ENCODE data around the gene MRPL49.
"Not testable (repeated sequence)": the region's sequence is repeated elsewhere in the genome, so short reads cannot be mapped to it uniquely, and the experiment has no call there.

The MRPL49 gene

GRCh38 chr11:65118891-65119669 is 3.0 kb upstream of the MRPL49 start:
- not testable (repeated sequence) for DNase-seq

DNA sequence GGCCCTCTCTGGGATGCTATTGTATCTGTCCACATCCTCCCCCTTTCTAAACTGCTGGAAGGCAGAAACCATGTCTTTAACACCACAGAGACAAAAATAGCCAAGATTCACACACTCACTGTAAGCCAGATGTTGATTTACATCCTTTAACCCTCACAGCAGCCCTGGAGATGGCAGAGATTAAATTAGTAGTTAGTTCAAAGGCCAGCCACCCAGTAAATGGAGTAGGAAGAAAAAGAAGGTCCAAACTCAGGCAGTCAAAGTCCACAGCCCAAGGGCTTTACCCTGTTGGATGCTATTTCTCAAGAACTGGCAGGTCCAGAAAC is 2.5 kb upstream of the MRPL49 start:
- no peak for DNase-seq

DNA sequence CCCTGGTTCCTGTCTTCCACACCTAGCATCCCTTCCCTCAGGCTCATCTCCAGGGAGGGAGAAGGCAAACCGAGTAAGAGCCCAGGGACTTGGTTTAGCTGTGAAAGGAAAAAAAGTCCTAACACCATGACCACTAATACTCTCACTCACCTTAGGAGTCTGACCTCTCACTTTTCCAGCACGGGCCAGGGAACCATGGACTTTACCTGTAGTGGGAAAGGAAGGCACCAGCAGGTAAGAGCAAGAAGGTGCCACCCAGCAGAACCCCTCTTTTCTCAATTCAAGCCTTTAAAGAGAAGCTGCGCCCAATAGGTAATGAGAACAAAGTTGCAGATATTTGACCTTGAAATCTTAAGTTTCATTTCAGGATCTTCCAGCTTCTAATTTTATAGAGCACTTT is 1.3 kb upstream of the MRPL49 start:
- DNase-seq = no peak

GRCh38 chr11:65121447-65121864 is 665 bp upstream of the MRPL49 start:
- no peak for DNase-seq

DNA sequence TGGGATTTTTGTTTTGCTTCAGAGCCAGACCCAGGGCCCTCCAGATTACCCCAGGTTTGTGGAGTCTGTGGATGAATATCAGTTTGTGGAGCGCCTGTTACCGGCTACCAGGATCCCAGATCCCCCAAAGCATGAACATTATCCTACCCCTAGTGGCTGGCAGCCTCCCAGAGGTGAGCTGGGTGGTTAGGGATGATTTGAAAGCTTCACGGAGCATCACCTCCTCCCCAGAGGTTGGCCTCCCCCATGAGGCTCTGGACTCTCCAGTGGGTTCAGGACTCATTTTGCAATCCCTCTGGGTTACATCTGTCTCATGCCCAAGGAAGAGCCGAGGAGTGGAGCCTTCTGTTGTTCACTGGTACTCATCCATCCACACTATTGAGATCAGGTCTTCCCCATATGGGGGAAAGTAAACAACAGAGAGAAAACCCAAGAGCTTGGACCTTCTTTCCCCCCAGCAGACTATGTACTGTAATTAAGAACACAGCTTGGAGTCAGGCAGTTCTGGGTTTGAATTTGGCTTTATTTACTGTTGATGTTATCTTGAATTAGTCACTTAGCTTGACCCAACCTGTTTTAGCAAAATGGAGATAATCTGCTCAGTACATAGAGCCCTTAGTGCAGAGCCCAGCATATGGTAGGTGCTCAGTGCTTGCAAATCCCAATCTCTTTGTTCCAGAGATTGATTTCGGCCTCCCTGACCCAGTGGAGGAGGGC is 2.5 kb downstream of the MRPL49 start:
- DNase-seq = no peak

DNA sequence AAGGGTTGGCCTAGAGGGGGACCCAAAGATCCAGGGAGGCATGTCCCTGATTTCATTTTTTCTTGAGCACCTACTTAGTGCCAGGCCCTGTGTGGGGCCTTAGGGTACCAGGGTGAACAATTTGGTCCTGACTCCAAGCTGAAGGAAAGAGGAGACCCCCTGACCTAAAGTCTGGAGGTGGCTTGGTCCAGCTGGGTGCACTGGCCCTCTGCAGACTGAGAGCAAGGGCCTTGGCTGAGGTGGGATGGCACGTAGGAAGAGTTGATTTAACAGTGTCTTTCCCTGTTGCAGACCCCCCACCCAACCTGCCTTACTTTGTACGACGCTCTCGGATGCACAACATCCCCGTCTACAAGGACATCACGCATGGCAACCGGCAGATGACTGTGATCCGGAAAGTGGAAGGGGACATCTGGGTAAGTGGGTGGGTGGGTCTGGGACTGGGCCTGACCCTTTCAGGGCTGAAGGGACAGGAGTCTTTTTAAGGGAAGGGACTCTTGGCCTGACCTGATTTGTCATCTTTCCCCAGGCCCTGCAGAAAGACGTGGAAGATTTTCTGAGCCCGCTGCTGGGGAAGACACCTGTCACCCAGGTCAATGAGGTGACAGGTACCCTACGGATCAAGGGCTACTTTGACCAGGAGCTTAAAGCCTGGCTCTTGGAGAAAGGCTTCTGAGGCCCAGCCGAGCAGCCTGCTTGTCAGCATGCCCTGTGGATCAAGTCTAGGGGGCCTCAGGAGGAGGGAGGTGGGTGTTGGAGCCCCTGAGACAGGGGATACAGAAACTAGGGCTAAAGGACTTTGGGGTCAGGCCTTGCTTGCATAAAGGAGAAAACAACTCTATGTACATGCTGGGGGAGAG is 3.3 kb downstream of the MRPL49 start:
- DNase-seq = no peak

DNA sequence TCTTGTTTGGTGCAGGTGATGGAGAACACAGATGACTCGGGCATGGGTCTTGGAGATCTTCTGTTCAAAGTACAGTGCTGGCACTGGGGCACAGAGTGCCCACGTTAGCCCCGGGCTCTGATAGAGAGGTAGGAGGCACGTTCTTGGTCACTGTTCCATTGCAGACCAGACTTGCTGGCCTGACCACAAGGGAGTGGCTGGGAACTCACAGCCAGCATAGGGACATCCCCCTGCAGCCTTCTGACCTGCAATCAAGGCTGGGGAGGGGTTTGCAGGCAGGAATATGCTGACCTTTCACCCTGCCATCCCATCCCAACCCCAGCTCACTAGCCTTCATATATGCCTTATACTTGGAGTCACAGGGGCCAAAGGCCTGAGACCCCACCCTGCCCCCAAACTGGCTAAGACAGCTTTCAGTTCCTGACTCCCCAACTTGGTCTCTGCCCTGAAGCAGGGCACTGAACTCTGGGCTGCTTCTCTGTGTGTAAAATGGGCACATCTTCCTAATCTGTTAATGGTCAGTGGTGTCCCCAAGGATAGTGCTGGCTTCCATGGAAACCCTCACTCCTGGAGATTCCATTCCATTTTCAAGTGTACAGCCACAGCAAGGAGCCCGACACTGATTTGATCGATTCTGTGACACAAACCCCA is 4.6 kb downstream of the MRPL49 start:
- no peak for DNase-seq

DNA sequence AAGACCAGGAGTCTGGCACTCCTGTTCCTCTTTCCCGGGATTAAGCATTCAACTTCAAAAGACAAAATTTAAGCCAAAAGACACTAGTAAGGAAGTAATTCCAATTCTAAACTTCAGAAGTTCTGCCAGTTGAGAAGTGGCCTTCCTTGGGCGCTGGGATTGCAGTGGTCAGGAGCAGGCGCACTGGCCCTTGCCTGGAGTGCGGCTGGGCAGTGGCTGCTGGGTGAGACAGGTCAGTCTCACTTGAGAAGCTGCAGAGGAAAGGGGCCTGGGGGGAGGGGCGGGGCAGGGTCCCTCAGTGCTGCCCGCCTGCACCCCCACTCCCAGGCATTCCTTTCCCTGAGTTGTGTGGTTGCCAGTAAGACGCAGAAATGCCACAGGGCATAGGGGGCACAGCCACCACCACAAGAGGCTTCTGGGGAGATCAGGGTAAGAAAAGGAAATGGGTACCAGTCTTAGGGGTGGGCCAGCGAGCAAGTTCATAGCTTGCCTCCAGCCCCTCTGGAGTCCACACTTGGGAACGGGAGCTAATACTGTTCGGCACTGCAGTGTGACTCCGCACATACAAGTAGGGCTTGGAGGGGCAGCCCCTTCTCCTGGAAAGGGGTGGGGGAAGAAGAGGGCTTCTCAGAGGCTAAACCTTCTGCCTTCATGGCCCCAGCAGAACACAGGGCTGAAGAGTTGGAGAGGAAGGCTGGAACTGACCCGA is 5.5 kb downstream of the MRPL49 start:
- no peak for DNase-seq

DNA sequence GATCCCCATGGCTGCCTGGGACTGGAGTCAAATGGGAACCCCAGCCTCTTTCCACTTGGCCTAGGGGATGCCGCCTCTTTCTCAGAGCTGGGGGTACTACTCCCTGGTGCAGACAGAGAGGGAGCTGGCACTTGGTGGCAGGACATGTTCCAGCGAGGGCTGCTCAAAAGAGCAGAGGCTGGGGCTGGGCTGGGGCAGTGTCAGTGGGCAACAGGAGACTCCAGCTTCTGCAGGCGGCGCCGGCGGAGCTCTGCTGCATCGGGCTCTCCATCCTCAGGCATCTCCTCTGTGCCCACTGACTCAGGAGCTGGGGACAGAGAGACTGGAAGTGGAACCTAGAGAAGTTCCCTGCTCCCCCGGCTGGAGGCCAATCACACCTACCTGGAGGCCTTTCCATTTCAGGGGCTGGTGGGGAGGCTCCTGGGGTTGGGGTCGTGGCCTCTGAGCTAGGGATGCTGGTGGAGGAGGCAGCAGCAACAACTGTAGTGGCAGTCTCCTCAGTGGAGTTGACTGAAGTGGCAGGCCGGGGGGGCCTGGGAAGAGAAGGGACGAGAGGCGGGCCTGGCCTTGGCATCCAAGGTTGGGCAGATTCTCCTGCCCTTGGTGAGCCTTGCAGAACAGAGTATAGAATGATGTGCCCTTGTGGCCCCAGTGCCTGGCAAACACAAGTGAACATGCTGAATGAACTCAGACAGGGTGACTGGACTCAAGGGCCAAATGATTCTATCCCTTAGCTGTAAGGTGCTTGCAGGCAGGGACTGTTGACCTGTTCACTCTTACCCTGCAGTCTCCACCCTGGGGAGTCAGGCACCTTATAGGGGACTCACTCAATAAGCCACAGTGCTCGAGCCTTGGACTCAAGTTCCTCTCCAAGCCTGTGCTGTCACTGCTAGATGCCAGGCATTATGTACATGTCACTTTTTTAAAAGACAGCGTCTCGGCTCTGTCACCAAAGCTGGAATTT is 6.3 kb downstream of the MRPL49 start:
- no peak for DNase-seq

DNA sequence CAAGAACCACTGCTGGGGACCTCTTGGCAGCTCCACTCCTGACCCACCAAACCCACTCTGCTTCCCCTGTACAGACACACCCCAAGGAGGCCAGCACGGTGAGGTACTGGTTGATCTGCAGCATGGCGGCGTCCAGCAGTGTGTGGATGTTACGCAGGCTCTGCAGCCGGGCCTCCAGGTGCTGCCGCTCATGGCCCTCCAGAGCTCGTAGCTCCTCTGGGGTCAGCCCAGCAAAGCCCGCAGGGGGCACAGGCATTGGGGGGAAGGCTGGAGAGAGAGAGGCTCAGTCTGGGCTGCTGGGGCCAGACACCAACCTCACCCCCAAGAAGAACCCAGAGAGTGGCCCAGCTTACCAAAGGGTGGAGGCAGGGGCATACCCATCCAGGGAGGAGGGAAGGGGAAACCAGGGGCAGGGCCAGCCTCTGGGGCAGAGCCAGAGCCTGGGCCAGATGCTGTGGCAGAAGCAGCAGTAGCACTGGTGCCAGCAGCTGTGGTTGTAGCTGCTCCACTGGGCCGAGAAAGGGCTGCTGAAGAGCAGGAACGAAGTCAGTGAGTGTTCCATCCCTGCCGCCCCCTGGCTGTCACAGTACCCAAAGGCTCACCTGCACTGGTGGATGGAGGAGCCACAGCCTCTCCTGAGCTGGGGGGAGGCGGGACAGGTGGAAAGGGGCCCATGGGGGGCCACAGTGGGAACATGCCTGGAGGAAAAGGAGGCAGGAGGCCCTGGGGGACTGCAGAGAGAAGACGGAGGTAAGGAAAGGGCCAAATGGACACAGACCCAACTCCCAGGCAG is 7.7 kb downstream of the MRPL49 start:
- no peak for DNase-seq

GRCh38 chr11:65130631-65131416 is 8.7 kb downstream of the MRPL49 start:
- no peak for DNase-seq

GRCh38 chr11:65131417-65131776 is 9.3 kb downstream of the MRPL49 start:
- no peak for DNase-seq

DNA sequence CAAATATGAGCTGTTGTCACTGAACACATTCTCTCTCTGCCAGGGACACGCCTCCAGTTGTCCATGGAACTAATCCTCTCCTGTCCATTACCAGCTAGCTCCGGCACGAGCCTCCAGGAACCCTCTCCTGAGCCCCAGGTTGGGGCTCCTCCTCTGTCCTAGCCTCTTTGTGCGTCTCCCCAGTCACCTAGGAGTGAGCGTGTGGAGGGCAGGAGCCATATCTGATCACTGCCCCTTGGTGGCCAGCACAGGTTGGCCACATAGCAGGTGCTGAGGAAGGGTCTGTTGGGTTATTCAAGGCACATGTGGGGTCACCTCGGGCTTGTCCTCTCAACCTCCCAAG is 9.7 kb downstream of the MRPL49 start:
- DNase-seq = no peak

GRCh38 chr11:65132238-65132987 is 10.3 kb downstream of the MRPL49 start:
- no peak for DNase-seq

DNA sequence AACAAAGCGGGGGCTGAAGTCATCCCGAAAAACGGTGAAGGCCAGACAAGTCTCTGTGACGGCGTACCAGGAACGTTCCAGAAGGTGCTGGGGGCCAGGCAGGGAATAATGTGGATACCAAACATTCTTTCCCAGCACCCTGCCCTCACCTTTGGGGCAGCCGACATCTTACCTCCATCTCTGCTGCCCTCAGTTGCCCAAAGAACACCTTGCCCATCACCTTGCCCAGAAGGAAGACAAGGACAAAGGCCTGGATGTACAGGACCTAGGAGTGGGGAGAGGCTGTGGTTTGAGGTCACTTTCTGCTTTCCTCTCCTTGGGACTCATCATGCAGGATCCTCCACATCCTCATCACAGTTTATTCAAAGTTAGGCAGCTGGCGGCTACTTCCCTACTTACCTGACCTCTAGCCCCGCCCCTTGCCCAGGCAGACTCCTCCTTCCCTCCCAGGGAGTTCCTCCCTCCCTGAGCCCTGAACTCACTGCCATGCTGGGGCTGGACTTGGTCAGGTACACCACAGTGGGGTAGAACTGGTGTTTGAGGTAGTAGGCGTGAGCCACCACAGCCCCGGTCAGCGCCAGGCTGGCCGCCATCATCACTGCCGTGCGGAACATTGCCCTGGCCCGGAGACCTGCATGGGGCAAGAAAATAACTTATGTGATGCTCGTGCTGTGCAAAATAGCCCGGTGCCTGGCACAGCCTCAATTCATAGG is 11.0 kb downstream of the MRPL49 start:
- DNase-seq = peak; percentile 67

DNA sequence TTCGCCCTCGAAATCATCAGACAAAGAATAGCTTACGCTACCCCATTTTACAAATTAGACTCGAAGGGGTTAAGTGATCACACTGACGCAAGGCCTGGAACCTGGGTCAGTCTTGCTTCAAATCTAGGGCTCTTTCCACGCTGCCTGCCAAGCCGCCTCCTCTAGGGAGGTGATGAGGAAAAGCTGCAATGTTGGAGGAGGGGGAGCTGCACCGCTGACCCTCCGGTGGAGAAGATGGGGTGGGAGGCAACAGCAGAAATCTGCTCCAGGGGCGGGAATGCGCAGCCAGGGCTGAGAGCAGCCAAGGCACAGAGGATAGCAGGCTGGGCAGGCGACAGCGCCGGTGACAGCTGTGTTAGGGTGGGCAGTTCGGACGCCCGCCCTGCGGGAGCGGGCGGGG is 11.6 kb downstream of the MRPL49 start:
- no peak for DNase-seq

DNA sequence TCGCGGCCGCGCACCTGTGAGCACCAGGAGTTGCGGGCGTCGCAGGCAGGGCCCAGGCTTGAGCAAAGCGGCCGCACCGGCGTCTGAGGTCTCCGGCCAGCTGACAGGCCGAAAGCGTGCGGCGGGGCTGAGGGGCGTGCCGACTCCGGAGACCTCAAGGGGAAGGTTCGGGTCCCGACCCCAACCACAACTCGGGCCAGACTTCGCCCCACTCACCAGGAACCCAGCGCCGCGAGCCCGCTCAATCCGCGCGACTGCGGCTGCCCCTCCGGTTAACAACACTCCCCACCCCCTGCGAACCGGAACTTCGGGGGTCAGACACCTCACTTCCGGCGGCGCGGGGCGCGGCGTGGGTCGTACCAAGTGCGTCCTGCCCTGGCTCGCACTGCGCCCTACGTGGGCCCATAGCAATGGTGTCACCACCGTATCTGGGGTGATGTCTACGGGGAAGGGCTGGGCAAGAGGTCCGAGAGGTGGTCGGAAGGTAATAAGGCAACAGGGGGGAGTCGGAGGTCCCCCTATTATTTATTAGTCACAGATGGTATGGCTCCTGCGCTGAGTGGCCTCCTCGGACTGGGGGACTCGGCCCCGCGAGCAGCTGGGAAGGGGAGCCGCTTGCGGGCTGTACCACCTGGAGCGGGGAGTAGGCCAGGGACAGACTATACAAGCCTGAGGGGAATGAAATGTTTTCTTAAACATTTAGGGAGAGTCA is 12.3 kb downstream of the MRPL49 start, which contains the start of gene SYVN1:
Gene SYVN1, minus strand, starts transcription at position 280 of the 712 bp plus-strand sequence. CDS start 918 bp downstream, outside the sequence.
- peak; percentile 92 for DNase-seq
